ENCODE measurements around the gene PTPA.

PTPA gene

DNA sequence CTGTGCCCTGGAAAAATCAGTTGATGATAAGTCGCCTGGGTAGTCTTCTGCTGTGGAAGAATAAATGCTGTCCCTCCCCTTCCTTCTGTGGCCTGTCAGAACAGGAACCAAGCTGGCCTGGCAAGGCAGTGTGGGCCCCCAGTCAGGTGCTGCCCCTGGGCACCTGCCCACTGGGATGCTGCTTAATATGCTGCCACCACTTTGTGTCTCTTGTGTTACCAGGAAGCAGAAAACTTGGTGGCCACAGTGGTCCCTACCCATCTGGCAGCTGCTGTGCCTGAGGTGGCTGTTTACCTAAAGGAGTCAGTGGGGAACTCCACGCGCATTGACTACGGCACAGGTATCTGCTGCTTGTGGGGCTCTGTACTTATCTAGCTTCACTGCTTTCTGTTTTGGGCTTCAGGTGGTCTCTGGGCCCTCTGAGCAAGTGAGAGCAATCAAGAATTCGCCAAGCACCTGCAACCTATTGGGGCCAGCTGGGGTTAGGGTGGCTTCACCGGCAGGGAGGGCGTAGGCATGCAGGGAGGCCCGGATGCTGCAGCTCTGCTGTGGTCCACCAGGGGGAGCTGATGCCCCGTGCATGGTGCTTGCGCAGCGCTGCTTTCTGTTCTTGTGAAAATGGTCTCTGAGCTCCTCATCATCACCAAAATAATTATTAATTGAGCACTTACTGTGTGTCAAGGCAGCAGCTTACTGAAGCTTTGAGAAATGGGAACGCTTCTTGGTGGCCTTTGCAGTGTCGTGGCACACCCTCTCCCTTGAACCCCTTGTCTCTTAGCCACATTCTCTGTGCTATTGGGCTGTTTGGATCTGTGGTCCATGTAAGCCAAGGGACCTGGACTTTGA, 20.3 kb downstream of the PTPA start:
- no peak overlapping the region for H3K27ac ChIP-seq (ENCODE audit: low read length)

DNA sequence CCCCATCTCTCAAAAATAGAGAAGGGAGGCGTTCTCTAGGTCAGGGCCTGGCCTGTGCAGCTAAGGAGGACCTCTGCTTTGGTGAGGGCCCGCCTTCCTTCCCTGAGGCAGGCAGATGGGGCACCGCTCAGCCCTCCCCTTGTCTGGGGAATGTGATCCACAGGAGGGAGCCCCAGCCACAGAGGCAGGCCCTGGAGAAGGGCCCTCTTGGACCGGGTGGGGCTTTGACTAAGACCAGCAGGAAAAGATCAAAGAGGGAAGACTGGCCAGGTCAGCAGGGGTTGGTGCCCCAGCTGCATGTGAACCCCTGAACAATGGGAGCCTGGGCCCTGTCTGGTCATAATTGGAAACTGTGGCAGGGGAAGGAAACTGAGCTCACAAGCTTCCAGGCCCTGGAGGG, 21.9 kb downstream of the PTPA start:
- H3K4me1 ChIP-seq (ENCODE audit: control insufficient read depth in 1 of 2, insufficient read depth in 2 of 2, low read length in 2 of 2), result peaks cover 0 to 2% of the 10 kb centered on the region in 2 donors
- H3K27me3 ChIP-seq (ENCODE audit: low read depth, low read length), result no peaks in the 10 kb centered on the region
- H3K4me3 ChIP-seq (ENCODE audit: low read depth in 1 of 2, low read length in 2 of 2), result no peak overlapping the region
- no peaks in the 10 kb centered on the region for H3K9me3 ChIP-seq (ENCODE audit: control insufficient read depth in 1 of 2, low read length in 2 of 2)
- H3K27ac ChIP-seq (ENCODE audit: low read length), result no peak overlapping the region
- H3K36me3 ChIP-seq (ENCODE audit: control insufficient read depth in 1 of 2, insufficient read depth in 2 of 2, low read length in 2 of 2), result peaks cover 35 to 46% of the 10 kb centered on the region in 2 donors

More for the DNA sequence above, 20.3 kb downstream of the PTPA start:
- no peaks in the 10 kb centered on the region for H3K4me1 ChIP-seq (ENCODE audit: control insufficient read depth in 1 of 2, insufficient read depth in 2 of 2, low read length in 2 of 2)
- H3K4me3 ChIP-seq (ENCODE audit: low read depth in 1 of 2, low read length in 2 of 2), result no peak overlapping the region
- no peaks in the 10 kb centered on the region for H3K27me3 ChIP-seq (ENCODE audit: low read depth, low read length)
- peaks cover 36 to 38% of the 10 kb centered on the region in 2 donors for H3K36me3 ChIP-seq (ENCODE audit: control insufficient read depth in 1 of 2, insufficient read depth in 2 of 2, low read length in 2 of 2)
- no peaks in the 10 kb centered on the region for H3K9me3 ChIP-seq (ENCODE audit: control insufficient read depth in 1 of 2, low read length in 2 of 2)

DNA sequence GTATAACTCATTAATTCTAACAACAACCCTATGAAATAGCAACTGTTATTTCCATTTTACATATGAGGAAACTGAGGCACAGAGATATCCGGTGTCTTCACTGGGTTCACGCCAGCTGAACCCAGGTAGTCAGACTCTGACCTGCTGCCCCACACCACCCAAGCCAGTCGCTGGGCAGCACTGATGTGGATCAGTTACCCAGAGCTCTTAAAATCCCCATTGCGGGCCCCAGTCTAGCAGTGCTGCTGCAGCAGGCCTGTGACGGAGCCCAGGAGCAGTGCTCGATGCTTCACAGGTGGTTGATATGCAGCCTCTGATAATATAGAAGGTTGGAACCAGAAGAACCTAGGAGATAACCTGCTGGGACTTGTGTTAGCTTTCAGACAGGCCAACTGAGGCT, 24.3 kb downstream of the PTPA start:
- Histone ChIP-seq H3K9me3 (ENCODE audit: control insufficient read depth in 1 of 2, low read length in 2 of 2) (no peaks in the 10 kb centered on the region), H3K4me1 (ENCODE audit: control insufficient read depth in 1 of 2, insufficient read depth in 2 of 2, low read length in 2 of 2) (peaks cover 10 to 19% of the 10 kb centered on the region in 2 donors), H3K27me3 (ENCODE audit: low read depth, low read length) (no peaks in the 10 kb centered on the region), H3K27ac (ENCODE audit: low read length) (no peak overlapping the region), H3K36me3 (ENCODE audit: control insufficient read depth in 1 of 2, insufficient read depth in 2 of 2, low read length in 2 of 2) (peaks cover 24 to 50% of the 10 kb centered on the region in 2 donors), H3K4me3 (ENCODE audit: low read depth in 1 of 2, low read length in 2 of 2) (no peak overlapping the region)

- no peaks in the 10 kb centered on the region for H3K9me3 ChIP-seq (ENCODE audit: control insufficient read depth in 1 of 2, low read length in 2 of 2)
- no peak overlapping the region for H3K27ac ChIP-seq (ENCODE audit: low read length)
- H3K4me1 ChIP-seq (ENCODE audit: control insufficient read depth in 1 of 2, insufficient read depth in 2 of 2, low read length in 2 of 2), result peaks cover 18 to 27% of the 10 kb centered on the region in 2 donors
- peaks cover 24 to 51% of the 10 kb centered on the region in 2 donors for H3K36me3 ChIP-seq (ENCODE audit: control insufficient read depth in 1 of 2, insufficient read depth in 2 of 2, low read length in 2 of 2)
- H3K27me3 ChIP-seq (ENCODE audit: low read depth, low read length), result no peaks in the 10 kb centered on the region
- H3K4me3 ChIP-seq (ENCODE audit: low read depth in 1 of 2, low read length in 2 of 2), result no peak overlapping the region
Measured at GRCh38 chr9:129136446-129137035, 25.3 kb downstream of the PTPA start.

DNA sequence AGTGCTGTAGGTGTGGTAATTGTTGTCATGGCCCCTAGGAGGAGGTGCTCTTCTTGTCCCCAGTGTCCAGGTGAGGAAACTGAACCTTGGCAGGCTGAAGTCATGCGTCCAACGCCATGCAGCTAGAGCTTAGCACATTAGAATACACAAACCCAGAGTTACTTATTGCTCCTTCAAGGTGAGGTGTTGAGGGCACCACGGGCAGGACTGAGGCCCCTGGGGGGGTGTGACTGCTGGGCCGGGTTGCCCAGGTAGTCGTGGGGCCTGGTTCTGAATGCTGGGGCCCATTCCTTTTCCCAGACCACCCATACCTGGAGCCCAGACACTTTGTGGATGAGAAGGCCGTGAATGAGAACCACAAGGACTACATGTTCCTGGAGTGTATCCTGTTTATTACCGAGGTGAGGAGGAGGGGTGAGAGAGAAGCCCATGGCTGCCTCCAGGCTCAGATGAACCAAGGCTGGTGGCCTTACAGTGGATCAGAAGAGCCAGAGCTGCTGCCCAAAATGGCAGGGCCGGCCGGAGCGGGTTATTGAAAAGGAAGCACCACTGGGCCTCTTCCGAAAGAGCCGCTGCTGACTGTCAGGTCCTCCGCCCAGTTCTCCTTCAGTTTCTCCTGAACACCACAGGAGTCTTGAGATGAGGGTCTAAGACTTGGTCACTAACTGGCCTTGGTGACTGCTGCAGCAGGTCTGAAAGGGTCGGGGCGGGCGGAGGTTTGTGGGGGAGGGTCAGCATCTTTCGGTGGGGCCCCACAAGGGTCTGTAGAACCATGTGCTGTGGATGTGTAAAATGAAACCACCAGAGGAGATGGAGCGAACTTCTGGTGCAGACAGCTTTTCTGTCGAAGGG, 26.3 kb downstream of the PTPA start:
- H3K4me1 ChIP-seq (ENCODE audit: control insufficient read depth in 1 of 2, insufficient read depth in 2 of 2, low read length in 2 of 2), result peaks cover 27 to 37% of the 10 kb centered on the region in 2 donors
- H3K36me3 ChIP-seq (ENCODE audit: control insufficient read depth in 1 of 2, insufficient read depth in 2 of 2, low read length in 2 of 2), result peaks cover 24 to 51% of the 10 kb centered on the region in 2 donors
- peak overlapping the region; percentile 99 for H3K27ac ChIP-seq (ENCODE audit: low read length)
- no peaks in the 10 kb centered on the region for H3K9me3 ChIP-seq (ENCODE audit: control insufficient read depth in 1 of 2, low read length in 2 of 2)
- no peaks in the 10 kb centered on the region for H3K27me3 ChIP-seq (ENCODE audit: low read depth, low read length)
- no peak overlapping the region for H3K4me3 ChIP-seq (ENCODE audit: low read depth in 1 of 2, low read length in 2 of 2)

GRCh38 chr9:129138144-129138462, 26.9 kb downstream of the PTPA start:
- H3K27me3 ChIP-seq (ENCODE audit: low read depth, low read length), result no peaks in the 10 kb centered on the region
- peaks cover 23 to 47% of the 10 kb centered on the region in 2 donors for H3K36me3 ChIP-seq (ENCODE audit: control insufficient read depth in 1 of 2, insufficient read depth in 2 of 2, low read length in 2 of 2)
- H3K4me1 ChIP-seq (ENCODE audit: control insufficient read depth in 1 of 2, insufficient read depth in 2 of 2, low read length in 2 of 2), result peaks cover 32 to 42% of the 10 kb centered on the region in 2 donors
- no peaks in the 10 kb centered on the region for H3K9me3 ChIP-seq (ENCODE audit: control insufficient read depth in 1 of 2, low read length in 2 of 2)
- H3K27ac ChIP-seq (ENCODE audit: low read length), result peak overlapping the region; percentile 99
- H3K4me3 ChIP-seq (ENCODE audit: low read depth in 1 of 2, low read length in 2 of 2), result no peak overlapping the region

DNA sequence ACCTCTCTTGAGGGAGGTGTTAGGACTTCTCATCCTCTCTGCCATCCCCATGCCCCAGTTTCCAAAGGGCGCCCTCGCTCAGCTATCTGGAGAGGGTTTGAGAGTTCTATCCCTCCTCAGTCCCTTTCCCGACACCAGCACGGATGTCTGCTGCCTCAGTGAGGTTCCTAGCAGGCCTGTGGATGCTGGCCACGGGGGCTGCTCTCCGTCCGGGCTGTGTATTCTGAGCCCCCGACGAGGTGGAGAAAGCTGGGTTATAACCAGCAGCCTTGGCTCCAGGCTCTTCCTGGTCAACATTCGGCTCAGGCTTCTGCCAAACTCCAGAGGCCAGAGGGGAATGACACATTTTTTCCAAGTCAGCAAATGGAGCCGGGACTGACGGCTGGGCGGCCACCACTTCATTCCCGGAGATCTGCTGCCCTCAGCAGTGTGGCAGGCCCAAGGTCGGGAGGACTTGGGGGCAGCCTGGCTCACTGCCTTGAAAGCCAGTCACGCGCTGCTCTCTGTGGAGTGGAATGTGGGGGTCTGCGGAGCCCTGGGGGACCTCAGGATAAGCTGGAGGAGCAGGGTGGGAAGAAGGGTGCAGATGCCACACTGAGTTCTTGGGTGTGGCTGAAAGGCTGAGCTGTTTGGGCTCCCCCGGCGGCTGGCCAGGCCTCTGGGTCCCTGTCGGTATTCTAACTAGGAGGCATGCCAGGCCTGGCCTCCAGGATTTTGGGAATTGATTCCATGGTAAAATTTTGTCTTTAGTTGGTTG, 27.4 kb downstream of the PTPA start:
- peak overlapping the region; percentile 60 to 62 for H3K4me3 ChIP-seq (ENCODE audit: low read depth in 1 of 2, low read length in 2 of 2)
- peaks cover 36 to 48% of the 10 kb centered on the region in 2 donors for H3K4me1 ChIP-seq (ENCODE audit: control insufficient read depth in 1 of 2, insufficient read depth in 2 of 2, low read length in 2 of 2)
- peaks cover 17 to 45% of the 10 kb centered on the region in 2 donors for H3K36me3 ChIP-seq (ENCODE audit: control insufficient read depth in 1 of 2, insufficient read depth in 2 of 2, low read length in 2 of 2)
- H3K27ac ChIP-seq (ENCODE audit: low read length), result peak overlapping the region; percentile 99
- no peaks in the 10 kb centered on the region for H3K9me3 ChIP-seq (ENCODE audit: control insufficient read depth in 1 of 2, low read length in 2 of 2)
- no peaks in the 10 kb centered on the region for H3K27me3 ChIP-seq (ENCODE audit: low read depth, low read length)

- Histone ChIP-seq H3K9me3 (ENCODE audit: control insufficient read depth in 1 of 2, low read length in 2 of 2) (no peaks in the 10 kb centered on the region), H3K27me3 (ENCODE audit: low read depth, low read length) (no peaks in the 10 kb centered on the region), H3K27ac (ENCODE audit: low read length) (peak overlapping the region; percentile 99), H3K4me3 (ENCODE audit: low read depth in 1 of 2, low read length in 2 of 2) (peak overlapping the region; percentile 60 to 62), H3K4me1 (ENCODE audit: control insufficient read depth in 1 of 2, insufficient read depth in 2 of 2, low read length in 2 of 2) (peaks cover 36 to 54% of the 10 kb centered on the region in 2 donors), H3K36me3 (ENCODE audit: control insufficient read depth in 1 of 2, insufficient read depth in 2 of 2, low read length in 2 of 2) (peaks cover 13 to 49% of the 10 kb centered on the region in 2 donors)
Measured at GRCh38 chr9:129139233-129139992, 28.2 kb downstream of the PTPA start.

DNA sequence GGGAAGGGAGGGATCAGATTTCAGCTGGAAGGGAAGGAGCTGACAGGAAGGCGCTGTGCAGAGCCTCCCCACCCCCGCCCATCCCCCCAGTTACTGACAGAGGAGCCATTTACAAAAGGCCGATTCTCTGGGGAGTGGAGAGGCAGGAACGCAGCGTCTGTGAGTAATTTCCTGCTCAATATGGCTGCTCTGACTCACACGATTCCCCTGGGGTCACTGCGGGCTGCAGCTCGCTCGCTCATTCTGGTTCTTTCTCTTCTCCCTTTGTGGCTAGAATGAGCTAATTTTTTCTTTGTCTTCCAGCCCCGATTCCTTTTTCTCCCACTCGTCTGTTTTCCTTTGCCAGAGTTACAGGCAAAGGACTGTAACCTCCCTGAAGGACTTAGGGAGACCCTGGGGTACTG, 28.8 kb downstream of the PTPA start:
- Histone ChIP-seq H3K27me3 (ENCODE audit: low read depth, low read length) (no peaks in the 10 kb centered on the region), H3K27ac (ENCODE audit: low read length) (peak overlapping the region; percentile 99), H3K36me3 (ENCODE audit: control insufficient read depth in 1 of 2, insufficient read depth in 2 of 2, low read length in 2 of 2) (peaks cover 13 to 45% of the 10 kb centered on the region in 2 donors), H3K4me3 (ENCODE audit: low read depth in 1 of 2, low read length in 2 of 2) (peak overlapping the region; percentile 60 to 62), H3K9me3 (ENCODE audit: control insufficient read depth in 1 of 2, low read length in 2 of 2) (no peaks in the 10 kb centered on the region), H3K4me1 (ENCODE audit: control insufficient read depth in 1 of 2, insufficient read depth in 2 of 2, low read length in 2 of 2) (peaks cover 36 to 55% of the 10 kb centered on the region in 2 donors)

GRCh38 chr9:129140397-129141065, 29.3 kb downstream of the PTPA start:
- H3K4me1 ChIP-seq (ENCODE audit: control insufficient read depth in 1 of 2, insufficient read depth in 2 of 2, low read length in 2 of 2), result peaks cover 40 to 60% of the 10 kb centered on the region in 2 donors

More at GRCh38 chr9:129140397-129141065, 29.3 kb downstream of the PTPA start:
- H3K9me3 ChIP-seq (ENCODE audit: control insufficient read depth in 1 of 2, low read length in 2 of 2), result no peaks in the 10 kb centered on the region
- H3K27me3 ChIP-seq (ENCODE audit: low read depth, low read length), result no peaks in the 10 kb centered on the region
- peaks cover 15 to 40% of the 10 kb centered on the region in 2 donors for H3K36me3 ChIP-seq (ENCODE audit: control insufficient read depth in 1 of 2, insufficient read depth in 2 of 2, low read length in 2 of 2)
- peak overlapping the region; percentile 99 for H3K27ac ChIP-seq (ENCODE audit: low read length)
- H3K4me3 ChIP-seq (ENCODE audit: low read depth in 1 of 2, low read length in 2 of 2), result peak overlapping the region; percentile 60 to 62
